Central memory CD4-positive, alpha-beta T cell (primary cell): ENCODE results near the gene ARID4B.

Experiments used
- DNase-seq: peaks from one replicate; pipeline ENCODE4 v3.0.0; 2022

The ARID4B gene

DNA sequence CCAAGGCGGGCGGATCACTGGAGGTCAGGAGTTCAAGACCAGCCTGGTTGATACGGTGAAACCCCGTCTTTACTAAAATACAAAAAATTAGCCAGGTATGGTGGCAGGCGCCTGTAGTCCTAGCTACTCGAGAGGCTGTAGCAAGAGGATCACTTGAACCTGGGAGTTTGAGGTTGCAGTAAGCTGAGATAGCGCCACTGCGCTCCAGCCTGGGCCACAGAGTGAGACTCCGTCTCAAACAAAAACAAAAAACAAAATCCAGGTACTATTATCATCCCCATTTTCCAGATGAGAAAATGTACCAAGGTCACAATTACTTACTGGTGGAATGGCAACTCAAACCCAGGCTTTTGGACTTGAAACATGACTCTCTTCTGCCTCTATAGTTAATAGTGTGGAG, 203.9 kb downstream of the ARID4B start:
- no peak for DNase-seq

DNA sequence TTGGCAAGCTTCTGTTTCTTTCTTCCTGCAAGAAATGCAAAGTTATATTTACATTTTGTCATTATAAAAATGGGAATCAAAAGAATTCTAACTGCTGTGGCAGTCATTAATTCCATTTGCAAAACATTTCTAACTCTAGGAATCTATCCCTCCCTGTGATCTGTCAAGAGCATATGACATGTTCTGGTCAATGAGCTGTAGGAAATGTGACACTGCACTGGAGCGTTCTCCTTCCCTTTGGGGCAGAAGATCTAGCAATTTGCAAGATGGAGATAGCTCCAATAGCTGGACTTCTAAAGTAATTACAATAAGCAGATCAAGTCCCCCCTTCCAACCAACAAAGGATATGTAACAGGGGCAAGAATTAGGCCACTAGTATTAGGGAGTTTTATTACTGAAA, 205.6 kb downstream of the ARID4B start:
- no peak for DNase-seq
